Measurements from ENCODE around the gene CLEC7A.

The CLEC7A gene

DNA sequence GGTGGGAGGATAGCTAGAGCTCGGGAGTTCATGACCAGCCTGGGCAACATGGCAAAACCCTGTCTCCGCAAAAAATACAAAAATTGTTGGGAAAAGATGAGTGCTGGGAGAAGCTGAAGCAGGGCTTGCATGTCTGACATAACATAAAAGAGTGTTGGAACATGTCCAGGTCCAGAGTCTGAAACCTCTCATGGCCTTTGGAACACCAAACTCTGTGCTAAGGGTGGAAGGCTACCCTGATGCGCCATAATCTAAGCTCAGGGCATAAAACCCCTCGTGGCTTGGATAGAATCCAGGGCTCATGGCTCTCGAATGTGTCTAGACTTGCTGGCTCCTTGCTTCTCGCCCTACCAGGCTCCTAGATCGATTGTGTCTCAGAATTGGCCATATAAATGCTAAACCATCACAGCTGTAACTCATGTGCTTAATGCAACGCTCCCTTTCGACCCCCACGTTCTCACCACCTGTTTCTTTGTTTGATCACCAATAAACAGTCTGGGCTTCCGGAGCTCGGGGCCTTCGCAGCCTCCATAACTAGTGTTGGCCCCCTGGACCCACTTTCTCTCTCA is 6.7 kb upstream of the CLEC7A start:
- POLR2A ChIA-PET: no interaction called here

DNA sequence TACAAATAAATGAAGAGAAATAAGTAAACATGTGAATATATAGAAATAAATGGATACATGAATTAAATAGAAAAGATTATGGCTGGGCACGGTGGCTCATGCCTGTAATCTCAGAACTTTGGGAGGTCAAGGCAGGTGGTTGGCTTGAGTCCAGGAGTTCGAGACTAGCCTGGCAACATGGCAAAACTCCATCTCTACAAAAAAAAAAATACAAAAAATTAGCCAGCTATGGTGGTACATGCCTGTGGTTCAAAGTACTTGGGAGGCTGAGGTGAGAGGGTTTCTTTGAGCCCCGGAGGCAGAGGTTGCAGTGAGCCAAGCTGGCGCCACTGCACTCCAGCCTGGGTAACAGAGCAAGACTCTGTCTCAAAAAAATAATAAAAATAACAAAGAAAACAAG is 5.1 kb upstream of the CLEC7A start:
- ChIA-PET POLR2A (no interaction called here), CTCF (interaction anchor here (0.6 to 0.7 kb wide), 3 partner anchors 31 to 385 kb away, joined by 3 read pairs; no protein-coding TSS in a partner anchor)
- TF ChIP-seq FOXA1 (IDR thresholded peaks at IDR 0.05): no peak
- TF ChIP-seq HDGF (IDR thresholded peaks at IDR 0.05; ENCODE audit: borderline replicate concordance): no peak
- no peak for TF ChIP-seq FOXM1 (IDR thresholded peaks at IDR 0.05; ENCODE audit: borderline replicate concordance)
- no peak for TF ChIP-seq ZNF384 (IDR thresholded peaks at IDR 0.05)
- no peak for TF ChIP-seq SUZ12 (IDR thresholded peaks at IDR 0.05)
- TF ChIP-seq, protein P1, sequence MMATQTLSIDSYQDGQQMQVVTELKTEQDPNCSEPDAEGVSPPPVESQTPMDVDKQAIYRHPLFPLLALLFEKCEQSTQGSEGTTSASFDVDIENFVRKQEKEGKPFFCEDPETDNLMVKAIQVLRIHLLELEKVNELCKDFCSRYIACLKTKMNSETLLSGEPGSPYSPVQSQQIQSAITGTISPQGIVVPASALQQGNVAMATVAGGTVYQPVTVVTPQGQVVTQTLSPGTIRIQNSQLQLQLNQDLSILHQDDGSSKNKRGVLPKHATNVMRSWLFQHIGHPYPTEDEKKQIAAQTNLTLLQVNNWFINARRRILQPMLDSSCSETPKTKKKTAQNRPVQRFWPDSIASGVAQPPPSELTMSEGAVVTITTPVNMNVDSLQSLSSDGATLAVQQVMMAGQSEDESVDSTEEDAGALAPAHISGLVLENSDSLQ (IDR thresholded peaks at IDR 0.05): no peak
- DNase-seq (ENCODE audit: extremely low spot score): no peak

More for the DNA sequence above, 6.7 kb upstream of the CLEC7A start:
- DNase-seq (ENCODE audit: extremely low spot score): no peak
- CTCF ChIA-PET: interaction anchor here (0.6 to 0.8 kb wide), 3 partner anchors 118 to 1382 kb away, joined by 3 to 4 read pairs (median 4); no protein-coding TSS in a partner anchor
- TF ChIP-seq FOXM1 (IDR thresholded peaks at IDR 0.05; ENCODE audit: borderline replicate concordance) (no peak), TARDBP (IDR thresholded peaks at IDR 0.05) (no peak), ZNF384 (IDR thresholded peaks at IDR 0.05) (no peak), ELF4 (IDR thresholded peaks at IDR 0.05) (no peak), SUZ12 (IDR thresholded peaks at IDR 0.05) (no peak), FOXK2 (IDR thresholded peaks at IDR 0.05) (no peak), NFRKB (IDR thresholded peaks at IDR 0.05) (no peak), CTBP1 (IDR thresholded peaks at IDR 0.05; ENCODE audit: borderline replicate concordance) (no peak), LEF1 (IDR thresholded peaks at IDR 0.05; ENCODE audit: borderline replicate concordance) (no peak), L3MBTL2 (conservative IDR thresholded peaks at IDR 0.05) (no peak), BHLHE40 (IDR thresholded peaks at IDR 0.05; ENCODE audit: borderline replicate concordance) (no peak), FOXA1 (IDR thresholded peaks at IDR 0.05) (no peak)
- TF ChIP-seq, protein P1 (IDR thresholded peaks at IDR 0.05): no peak

DNA sequence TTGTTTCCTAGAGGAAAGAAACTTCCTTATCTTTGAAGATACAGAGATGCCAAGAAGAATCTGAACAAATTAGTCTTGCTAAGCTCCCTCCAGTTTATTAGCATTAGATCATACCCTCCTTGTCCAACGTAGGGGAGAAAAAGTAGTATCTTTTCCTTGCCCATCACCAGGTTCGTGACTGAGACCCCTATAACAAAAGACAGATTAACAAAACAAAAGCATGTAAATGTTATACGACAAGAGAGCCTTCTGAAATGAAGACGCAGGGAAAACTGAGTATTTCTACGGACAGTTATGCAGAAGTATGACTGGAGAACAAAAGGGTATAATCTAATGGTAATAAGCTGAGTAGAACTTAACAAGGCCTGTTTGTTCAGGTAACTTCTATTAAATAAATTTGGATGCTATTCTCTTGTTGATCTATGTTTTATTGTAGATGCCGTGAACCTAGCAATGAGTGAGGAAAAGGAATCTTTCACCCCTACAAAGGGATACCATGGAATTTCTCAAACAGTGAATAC is 2.9 kb upstream of the CLEC7A start:
- TF ChIP-seq FOXK2 (IDR thresholded peaks at IDR 0.05): no peak
- no peak for TF ChIP-seq FOXM1 (IDR thresholded peaks at IDR 0.05; ENCODE audit: borderline replicate concordance)
- TF ChIP-seq, protein P1 (IDR thresholded peaks at IDR 0.05): no peak
- TF ChIP-seq FOXA1 (IDR thresholded peaks at IDR 0.05): no peak
- no peak for TF ChIP-seq TARDBP (IDR thresholded peaks at IDR 0.05)
- CTCF ChIA-PET: no interaction called here
- POLR2A ChIA-PET: interaction anchor here (1.0 kb wide), 1 partner anchor 97 kb away, joined by 3 read pairs; no protein-coding TSS in a partner anchor
- no peak for DNase-seq (ENCODE audit: extremely low spot score)

DNA sequence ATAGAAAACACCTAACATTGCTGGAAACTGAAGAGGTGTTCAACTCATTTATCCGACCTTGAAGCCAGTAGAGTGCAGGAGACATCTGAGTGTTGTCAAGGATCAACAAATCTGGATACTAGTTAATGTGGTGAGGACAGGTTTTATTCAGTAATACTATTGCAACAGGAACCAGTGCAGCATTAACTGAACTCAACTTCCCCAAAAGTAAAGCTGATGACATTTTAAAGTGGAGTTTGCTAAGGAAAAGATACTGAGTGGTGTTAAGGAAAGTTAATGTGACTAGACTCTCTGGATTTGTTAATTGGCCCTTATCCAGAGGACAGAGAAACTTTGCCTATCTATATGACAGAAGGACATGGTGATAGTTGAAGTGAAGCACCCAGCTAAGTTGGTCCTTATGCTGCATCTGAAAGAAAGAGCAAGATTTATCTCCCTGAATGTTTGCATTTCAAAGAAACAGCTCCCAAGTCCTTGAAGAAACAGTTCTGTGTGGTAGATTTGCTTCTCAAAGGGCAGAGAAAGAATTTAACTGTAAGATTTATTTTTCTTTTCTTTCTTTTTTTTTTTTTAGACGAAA is 1.2 kb upstream of the CLEC7A start:
- no peak for DNase-seq (ENCODE audit: extremely low spot score)
- CTCF ChIA-PET: no interaction called here
- TF ChIP-seq FOXK2 (IDR thresholded peaks at IDR 0.05) (no peak), ELF4 (IDR thresholded peaks at IDR 0.05) (no peak), ZNF384 (IDR thresholded peaks at IDR 0.05) (no peak), NFRKB (IDR thresholded peaks at IDR 0.05) (no peak)
- TF ChIP-seq, protein P1 (IDR thresholded peaks at IDR 0.05): no peak
- POLR2A ChIA-PET: no interaction called here

DNA sequence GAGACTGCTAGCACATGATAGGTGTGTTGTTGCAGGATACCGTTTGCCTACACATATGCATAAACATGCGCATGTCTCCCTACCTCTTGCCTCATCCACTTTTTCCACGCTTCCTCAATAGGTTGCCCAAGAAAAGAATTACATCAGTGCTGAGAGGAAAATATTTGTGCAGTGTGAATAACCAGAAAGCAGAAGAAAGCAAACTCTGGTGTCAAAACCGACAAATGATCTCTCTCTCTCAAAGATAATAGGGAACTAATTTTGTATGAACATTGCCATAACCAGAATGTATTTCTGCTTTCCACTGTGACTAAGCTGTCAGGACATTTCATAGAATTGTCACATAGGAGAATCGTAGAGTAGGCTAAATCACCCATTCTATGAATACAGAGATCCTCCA is 1.3 kb downstream of the CLEC7A start:
- no peak for DNase-seq (ENCODE audit: extremely low spot score)
- POLR2A ChIA-PET: no interaction called here
- no peak for TF ChIP-seq HDGF (IDR thresholded peaks at IDR 0.05; ENCODE audit: borderline replicate concordance)
- TF ChIP-seq FOXM1 (IDR thresholded peaks at IDR 0.05; ENCODE audit: borderline replicate concordance): no peak
- CTCF ChIA-PET: no interaction called here

DNA sequence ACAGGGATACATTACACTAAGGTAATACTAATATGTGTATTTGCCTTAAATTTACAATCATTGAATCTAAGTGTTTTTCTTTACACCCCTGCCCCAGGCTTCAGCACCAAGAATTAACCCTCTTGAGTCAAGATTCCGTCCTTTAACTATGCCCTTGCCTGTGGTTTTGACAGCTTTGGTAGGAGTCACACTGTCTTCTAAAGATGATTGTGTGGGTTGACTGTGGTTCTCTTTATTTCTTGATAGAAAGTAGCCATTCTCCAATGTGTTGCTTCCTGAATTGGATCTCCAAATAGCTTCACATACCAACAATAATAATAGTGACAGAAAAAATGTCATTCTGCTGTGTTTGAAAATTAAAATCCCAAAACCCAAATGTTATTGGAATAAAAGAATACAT is 3.6 kb downstream of the CLEC7A start:
- ChIA-PET CTCF (no interaction called here), POLR2A (no interaction called here)
- TF ChIP-seq LEF1 (IDR thresholded peaks at IDR 0.05; ENCODE audit: borderline replicate concordance): no peak
- no peak for TF ChIP-seq ARNT (IDR thresholded peaks at IDR 0.05)
- no peak for TF ChIP-seq ZNF384 (IDR thresholded peaks at IDR 0.05)
- TF ChIP-seq, protein P1 (IDR thresholded peaks at IDR 0.05): no peak
- DNase-seq (ENCODE audit: extremely low spot score): no peak
